ENCODE measurements around the gene EMILIN2. TPM values are rescaled to one million over a fixed set of nuclear protein-coding genes. Genes with fewer than 3 reads are reported as not detected.

Gene EMILIN2
- total RNA-seq, 1 experiment from 2014 or later, result 0.07 TPM

- Histone ChIP-seq H3K4me2 (no peak overlapping the region), H3K27ac (no peak overlapping the region), H3K27me3 (ENCODE audit: insufficient read depth, low read depth) (peaks cover 9% of the 10 kb centered on the region; the same call in 1 of the 2 replicates), H3K9me3 (ENCODE audit: insufficient read depth, low read depth) (no peaks in the 10 kb centered on the region), H2AFZ (no peak overlapping the region; the same call in 1 of the 2 replicates), H3F3A (ENCODE audit: insufficient read depth, low read depth) (no peaks in the 10 kb centered on the region), H3K4me3 (no peak overlapping the region), H3K4me1 (replicated peaks; ENCODE audit: insufficient read depth) (no peaks in the 10 kb centered on the region), H3K9me2 (ENCODE audit: insufficient read depth) (no peaks in the 10 kb centered on the region), H4K20me1 (ENCODE audit: insufficient read depth) (no peaks in the 10 kb centered on the region), H3K79me2 (ENCODE audit: low read depth) (no peaks in the 10 kb centered on the region), H3K36me3 (ENCODE audit: low read depth) (no peaks in the 10 kb centered on the region)
- DNase-seq, result no peak
- no TSS peak for BruUV-seq (replicated peaks)
- no peak for TF ChIP-seq CTCF (conservative IDR thresholded peaks at IDR 0.05)
- no peak for TF ChIP-seq EZH2 (IDR thresholded peaks at IDR 0.05; ENCODE audit: low read depth)
- POLR2A ChIA-PET (ENCODE audit: unreplicated experiment), result no interaction called here
- intact Hi-C loops (cut with micrococcal nuclease; ENCODE audit: unreplicated experiment), result no loop called here
- CTCF ChIA-PET, result no interaction called here
Observed at GRCh38 chr18:2887470-2887869, 40.7 kb downstream of the EMILIN2 start.

GRCh38 chr18:2889761-2890192, 43.0 kb downstream of the EMILIN2 start:
- intact Hi-C loops (cut with micrococcal nuclease; ENCODE audit: unreplicated experiment), result no loop called here
- TF ChIP-seq EZH2 (IDR thresholded peaks at IDR 0.05; ENCODE audit: low read depth), result no peak
- no peak for TF ChIP-seq CTCF (conservative IDR thresholded peaks at IDR 0.05)
- no peak for DNase-seq
- H2AFZ ChIP-seq, result no peak overlapping the region
- H4K20me1 ChIP-seq (ENCODE audit: insufficient read depth), result no peaks in the 10 kb centered on the region
- ChIA-PET CTCF (no interaction called here), POLR2A (ENCODE audit: unreplicated experiment) (no interaction called here)
- no peaks in the 10 kb centered on the region for H3K4me1 ChIP-seq (replicated peaks; ENCODE audit: insufficient read depth)
- no peaks in the 10 kb centered on the region for H3K9me2 ChIP-seq (ENCODE audit: insufficient read depth)
- H3K9me3 ChIP-seq (ENCODE audit: insufficient read depth, low read depth), result no peaks in the 10 kb centered on the region
- no peaks in the 10 kb centered on the region for H3F3A ChIP-seq (ENCODE audit: insufficient read depth, low read depth)
- H3K27me3 ChIP-seq (ENCODE audit: insufficient read depth, low read depth), result peaks cover 9% of the 10 kb centered on the region; the same call in 1 of the 2 replicates
- no peak overlapping the region for H3K27ac ChIP-seq
- BruUV-seq (replicated peaks), result no TSS peak
- no peaks in the 10 kb centered on the region for H3K36me3 ChIP-seq (ENCODE audit: low read depth)
- no peak overlapping the region for H3K4me2 ChIP-seq
- H3K4me3 ChIP-seq, result no peak overlapping the region
- no peaks in the 10 kb centered on the region for H3K79me2 ChIP-seq (ENCODE audit: low read depth)

DNA sequence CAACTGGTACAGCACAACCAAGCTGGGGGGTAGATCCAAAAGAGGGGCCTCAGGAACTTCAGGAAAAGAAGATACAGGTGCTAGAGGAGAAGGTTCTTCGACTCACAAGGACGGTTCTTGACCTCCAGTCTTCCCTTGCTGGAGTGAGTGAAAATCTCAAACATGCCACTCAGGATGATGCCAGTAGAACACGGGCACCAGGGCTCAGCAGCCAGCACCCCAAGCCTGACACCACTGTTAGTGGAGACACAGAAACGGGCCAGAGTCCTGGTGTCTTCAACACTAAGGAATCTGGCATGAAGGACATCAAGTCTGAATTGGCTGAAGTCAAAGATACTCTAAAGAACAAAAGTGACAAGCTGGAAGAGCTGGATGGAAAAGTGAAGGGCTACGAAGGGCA, 43.8 kb downstream of the EMILIN2 start:
- ChIA-PET POLR2A (ENCODE audit: unreplicated experiment) (no interaction called here), CTCF (no interaction called here)
- no peaks in the 10 kb centered on the region for H4K20me1 ChIP-seq (ENCODE audit: insufficient read depth)
- H3K4me3 ChIP-seq, result no peak overlapping the region
- no peak overlapping the region for H2AFZ ChIP-seq
- H3K27me3 ChIP-seq (ENCODE audit: insufficient read depth, low read depth), result peaks cover 9% of the 10 kb centered on the region; the same call in 1 of the 2 replicates
- H3F3A ChIP-seq (ENCODE audit: insufficient read depth, low read depth), result no peaks in the 10 kb centered on the region
- no peaks in the 10 kb centered on the region for H3K9me3 ChIP-seq (ENCODE audit: insufficient read depth, low read depth)
- H3K79me2 ChIP-seq (ENCODE audit: low read depth), result no peaks in the 10 kb centered on the region
- no peak overlapping the region for H3K27ac ChIP-seq
- intact Hi-C loops (cut with micrococcal nuclease; ENCODE audit: unreplicated experiment), result no loop called here
- H3K4me1 ChIP-seq (replicated peaks; ENCODE audit: insufficient read depth), result no peaks in the 10 kb centered on the region
- DNase-seq, result no peak
- no TSS peak for BruUV-seq (replicated peaks)
- H3K36me3 ChIP-seq (ENCODE audit: low read depth), result no peaks in the 10 kb centered on the region
- no peaks in the 10 kb centered on the region for H3K9me2 ChIP-seq (ENCODE audit: insufficient read depth)
- no peak overlapping the region for H3K4me2 ChIP-seq
- no peak for TF ChIP-seq CTCF (conservative IDR thresholded peaks at IDR 0.05)

All from PC-9 (cell line).